A549 (cell line): ENCODE measurements around the gene SNRNP35.

Experiments used
- CBX8 ChIP-seq: fragments of 200-600 bp; sonication (generic); IDR thresholded peaks from 2 replicates; pipeline ENCODE4 v1.6.1; 2016
- EP300 ChIP-seq, 2 experiments: fragments of >200 bp; sonication (Bioruptor Twin); formaldehyde crosslinking; IDR thresholded peaks; 2 replicates in 1 of 2; 3 replicates in 1 of 2; pipeline ENCODE4 v1.6.1; 2016 to 2017
- JUN ChIP-seq, 2 experiments: fragments of >200 bp; sonication (Bioruptor Twin); formaldehyde crosslinking; IDR thresholded peaks; 2 replicates in 1 of 2; 3 replicates in 1 of 2; pipeline ENCODE4 v1.6.1; 2016 to 2017
- JUNB ChIP-seq: fragments of >200 bp; sonication (Bioruptor Twin); formaldehyde crosslinking; IDR thresholded peaks from 2 replicates; pipeline ENCODE4 v1.6.1; 2016
- POLR2A ChIP-seq: IDR thresholded peaks from 2 replicates; pipeline ENCODE4 v1.6.1; 2012; ENCODE audit warnings: mild to moderate bottlenecking, low read length
- TF ChIP-seq, protein P1 (sequence below): IDR thresholded peaks from 2 replicates; pipeline ENCODE4 v1.6.1; 2012
- TF ChIP-seq, protein P2 (sequence below): fragments of >200 bp; sonication (Bioruptor Twin); formaldehyde crosslinking; IDR thresholded peaks from 3 replicates; pipeline ENCODE4 v1.5.1; 2016
- TF ChIP-seq, protein P3 (sequence below): IDR thresholded peaks from 2 replicates; pipeline ENCODE4 v1.6.1; 2012
- TF ChIP-seq, protein P4 (sequence below): fragments of 450-650 bp; IDR thresholded peaks from 2 replicates; pipeline ENCODE4 v1.6.1; 2014; ENCODE audit warnings: antibody characterized with exemption

DNA sequence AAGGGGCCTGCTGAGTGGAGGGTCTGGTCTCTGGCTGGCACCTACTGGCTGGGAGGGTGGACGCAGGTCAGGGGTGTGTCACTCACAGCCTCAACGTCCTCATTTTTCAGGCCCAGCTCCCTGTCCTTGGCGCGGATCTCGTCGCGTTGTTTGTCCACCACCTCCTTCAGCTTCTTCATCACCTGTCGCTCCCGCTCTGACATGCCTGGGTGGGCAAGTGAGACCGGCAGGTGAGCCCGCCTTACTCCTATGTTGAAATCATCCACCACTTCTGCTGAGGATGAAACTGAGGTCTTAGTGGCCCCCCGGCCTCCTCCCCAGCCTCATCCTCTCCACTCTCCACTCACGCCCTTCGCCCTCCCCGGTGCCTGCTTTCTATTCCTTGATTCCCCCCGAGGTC is 41.4 kb downstream of the SNRNP35 start:
- TF ChIP-seq, protein P1, sequence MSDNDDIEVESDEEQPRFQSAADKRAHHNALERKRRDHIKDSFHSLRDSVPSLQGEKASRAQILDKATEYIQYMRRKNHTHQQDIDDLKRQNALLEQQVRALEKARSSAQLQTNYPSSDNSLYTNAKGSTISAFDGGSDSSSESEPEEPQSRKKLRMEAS = no peak
- TF ChIP-seq, protein P2, sequence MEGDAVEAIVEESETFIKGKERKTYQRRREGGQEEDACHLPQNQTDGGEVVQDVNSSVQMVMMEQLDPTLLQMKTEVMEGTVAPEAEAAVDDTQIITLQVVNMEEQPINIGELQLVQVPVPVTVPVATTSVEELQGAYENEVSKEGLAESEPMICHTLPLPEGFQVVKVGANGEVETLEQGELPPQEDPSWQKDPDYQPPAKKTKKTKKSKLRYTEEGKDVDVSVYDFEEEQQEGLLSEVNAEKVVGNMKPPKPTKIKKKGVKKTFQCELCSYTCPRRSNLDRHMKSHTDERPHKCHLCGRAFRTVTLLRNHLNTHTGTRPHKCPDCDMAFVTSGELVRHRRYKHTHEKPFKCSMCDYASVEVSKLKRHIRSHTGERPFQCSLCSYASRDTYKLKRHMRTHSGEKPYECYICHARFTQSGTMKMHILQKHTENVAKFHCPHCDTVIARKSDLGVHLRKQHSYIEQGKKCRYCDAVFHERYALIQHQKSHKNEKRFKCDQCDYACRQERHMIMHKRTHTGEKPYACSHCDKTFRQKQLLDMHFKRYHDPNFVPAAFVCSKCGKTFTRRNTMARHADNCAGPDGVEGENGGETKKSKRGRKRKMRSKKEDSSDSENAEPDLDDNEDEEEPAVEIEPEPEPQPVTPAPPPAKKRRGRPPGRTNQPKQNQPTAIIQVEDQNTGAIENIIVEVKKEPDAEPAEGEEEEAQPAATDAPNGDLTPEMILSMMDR = no peak
- no peak for TF ChIP-seq POLR2A
- TF ChIP-seq JUNB = no peak
- TF ChIP-seq, protein P3, sequence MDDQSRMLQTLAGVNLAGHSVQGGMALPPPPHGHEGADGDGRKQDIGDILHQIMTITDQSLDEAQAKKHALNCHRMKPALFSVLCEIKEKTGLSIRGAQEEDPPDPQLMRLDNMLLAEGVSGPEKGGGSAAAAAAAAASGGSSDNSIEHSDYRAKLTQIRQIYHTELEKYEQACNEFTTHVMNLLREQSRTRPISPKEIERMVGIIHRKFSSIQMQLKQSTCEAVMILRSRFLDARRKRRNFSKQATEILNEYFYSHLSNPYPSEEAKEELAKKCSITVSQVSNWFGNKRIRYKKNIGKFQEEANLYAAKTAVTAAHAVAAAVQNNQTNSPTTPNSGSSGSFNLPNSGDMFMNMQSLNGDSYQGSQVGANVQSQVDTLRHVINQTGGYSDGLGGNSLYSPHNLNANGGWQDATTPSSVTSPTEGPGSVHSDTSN = no peak
- no peak for TF ChIP-seq CBX8
- TF ChIP-seq, protein P4, sequence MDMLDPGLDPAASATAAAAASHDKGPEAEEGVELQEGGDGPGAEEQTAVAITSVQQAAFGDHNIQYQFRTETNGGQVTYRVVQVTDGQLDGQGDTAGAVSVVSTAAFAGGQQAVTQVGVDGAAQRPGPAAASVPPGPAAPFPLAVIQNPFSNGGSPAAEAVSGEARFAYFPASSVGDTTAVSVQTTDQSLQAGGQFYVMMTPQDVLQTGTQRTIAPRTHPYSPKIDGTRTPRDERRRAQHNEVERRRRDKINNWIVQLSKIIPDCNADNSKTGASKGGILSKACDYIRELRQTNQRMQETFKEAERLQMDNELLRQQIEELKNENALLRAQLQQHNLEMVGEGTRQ = no peak
- no peak for TF ChIP-seq EP300 (IDR thresholded peaks at IDR 0.05)
- TF ChIP-seq JUN (IDR thresholded peaks at IDR 0.05) = no peak
